ENCODE results near the gene WWC2.

WWC2 gene

GRCh38 chr4:183335369-183335940, 236.4 kb downstream of the WWC2 start:
- DNase-seq, result peak; percentile 9

- DNase-seq, result no peak
These were observed 238.3 kb downstream of the WWC2 start for GRCh38 chr4:183337349-183337748.

- no peak for DNase-seq
These were observed 238.8 kb downstream of the WWC2 start for GRCh38 chr4:183337833-183338232.

GRCh38 chr4:183342541-183343533, 243.8 kb downstream of the WWC2 start:
- DNase-seq, result peak; percentile 86

- DNase-seq, result peak; percentile 12
These were observed 244.7 kb downstream of the WWC2 start for GRCh38 chr4:183343730-183344129.

GRCh38 chr4:183344523-183345255, 245.6 kb downstream of the WWC2 start:
- no peak for DNase-seq

- no peak for DNase-seq
These were observed 246.2 kb downstream of the WWC2 start for GRCh38 chr4:183345261-183345660.

- DNase-seq, result peak; percentile 29
These were observed 248.1 kb downstream of the WWC2 start for GRCh38 chr4:183347146-183347545.

GRCh38 chr4:183347566-183347965, 248.5 kb downstream of the WWC2 start:
- no peak for DNase-seq

- no peak for DNase-seq
These were observed 249.1 kb downstream of the WWC2 start for GRCh38 chr4:183348136-183348535.

GRCh38 chr4:183348706-183349659, 249.9 kb downstream of the WWC2 start:
- no peak for DNase-seq

GRCh38 chr4:183349673-183350072, 250.6 kb downstream of the WWC2 start:
- DNase-seq, result no peak

GRCh38 chr4:183350317-183351071, 251.4 kb downstream of the WWC2 start:
- DNase-seq, result no peak

- no peak for DNase-seq
These were observed 253.5 kb downstream of the WWC2 start for GRCh38 chr4:183352546-183352945.

- DNase-seq, result peak; percentile 15
These were observed 254.5 kb downstream of the WWC2 start for GRCh38 chr4:183353557-183353956.

- DNase-seq, result peak; percentile 83
These were observed 255.2 kb downstream of the WWC2 start for GRCh38 chr4:183354219-183354618.

- no peak for DNase-seq
These were observed 256.3 kb downstream of the WWC2 start for GRCh38 chr4:183355405-183355804.

- peak; percentile 46 for DNase-seq
These were observed 257.2 kb downstream of the WWC2 start for GRCh38 chr4:183356173-183356830.

GRCh38 chr4:183356931-183357675, 258.0 kb downstream of the WWC2 start:
- DNase-seq, result peak; percentile 77

GRCh38 chr4:183358215-183358755, 259.2 kb downstream of the WWC2 start:
- DNase-seq, result no peak
